C4-2B (cell line): ENCODE data around the gene LDLRAD3.

Source experiments
- ZFX ChIP-seq: fragments of 450-650 bp; IDR thresholded peaks from 2 replicates; pipeline ENCODE4 v1.6.1; 2017
- TF ChIP-seq, protein P1 (sequence below): fragments of 450-650 bp; conservative IDR thresholded peaks from 2 replicates; pipeline ENCODE4 v1.5.1; 2017; ENCODE audit warnings: mild to moderate bottlenecking

DNA sequence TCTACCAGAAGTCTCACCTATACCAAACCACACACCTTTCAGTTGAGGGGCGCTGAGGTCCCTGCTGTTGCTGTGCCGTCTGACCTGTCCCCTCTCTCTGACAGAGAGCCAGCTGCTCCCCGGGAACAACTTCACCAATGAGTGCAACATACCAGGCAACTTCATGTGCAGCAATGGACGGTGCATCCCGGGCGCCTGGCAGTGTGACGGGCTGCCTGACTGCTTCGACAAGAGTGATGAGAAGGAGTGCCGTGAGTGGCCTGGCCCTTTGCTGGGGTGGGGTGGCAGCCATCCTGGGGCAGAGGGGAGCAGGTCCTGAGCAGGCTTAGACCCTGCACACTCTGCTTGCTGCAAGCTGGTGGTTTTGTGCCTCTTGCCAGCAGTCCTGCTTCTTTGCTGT, 92.1 kb downstream of the LDLRAD3 start:
- TF ChIP-seq, protein P1, sequence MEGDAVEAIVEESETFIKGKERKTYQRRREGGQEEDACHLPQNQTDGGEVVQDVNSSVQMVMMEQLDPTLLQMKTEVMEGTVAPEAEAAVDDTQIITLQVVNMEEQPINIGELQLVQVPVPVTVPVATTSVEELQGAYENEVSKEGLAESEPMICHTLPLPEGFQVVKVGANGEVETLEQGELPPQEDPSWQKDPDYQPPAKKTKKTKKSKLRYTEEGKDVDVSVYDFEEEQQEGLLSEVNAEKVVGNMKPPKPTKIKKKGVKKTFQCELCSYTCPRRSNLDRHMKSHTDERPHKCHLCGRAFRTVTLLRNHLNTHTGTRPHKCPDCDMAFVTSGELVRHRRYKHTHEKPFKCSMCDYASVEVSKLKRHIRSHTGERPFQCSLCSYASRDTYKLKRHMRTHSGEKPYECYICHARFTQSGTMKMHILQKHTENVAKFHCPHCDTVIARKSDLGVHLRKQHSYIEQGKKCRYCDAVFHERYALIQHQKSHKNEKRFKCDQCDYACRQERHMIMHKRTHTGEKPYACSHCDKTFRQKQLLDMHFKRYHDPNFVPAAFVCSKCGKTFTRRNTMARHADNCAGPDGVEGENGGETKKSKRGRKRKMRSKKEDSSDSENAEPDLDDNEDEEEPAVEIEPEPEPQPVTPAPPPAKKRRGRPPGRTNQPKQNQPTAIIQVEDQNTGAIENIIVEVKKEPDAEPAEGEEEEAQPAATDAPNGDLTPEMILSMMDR, result no peak
- TF ChIP-seq ZFX, result no peak
